H9 (cell line): Measurements from ENCODE around the gene MAP3K5. TPM values are rescaled to one million over a fixed set of nuclear protein-coding genes. Genes with fewer than 3 reads are reported as not detected.

Source experiments
- DNase-seq: peaks from one replicate; pipeline ENCODE4 v3.0.0-alpha.2; 2017
- H2AFZ ChIP-seq: one replicate; pipeline ENCODE4 v1.6.1; 2013; ENCODE audit warnings: mild to moderate bottlenecking, low read length, control low read depth, moderate library complexity
- H2AK5ac ChIP-seq: 2 replicates; pipeline ENCODE4 v1.6.1; 2013; ENCODE audit warnings: low read length, control low read depth, mixed read lengths; ENCODE audit not compliant: insufficient read length
- H2BK120ac ChIP-seq: one replicate; pipeline ENCODE4 v1.6.1; 2013; ENCODE audit warnings: low read depth, mild to moderate bottlenecking, low read length, control low read depth, inconsistent platforms; ENCODE audit not compliant: poor library complexity, severe bottlenecking
- H2BK12ac ChIP-seq: 2 replicates; pipeline ENCODE4 v1.6.1; 2013; ENCODE audit warnings: low read length, control low read depth, mixed read lengths, low read depth; ENCODE audit not compliant: insufficient read length
- H2BK15ac ChIP-seq: 2 replicates; pipeline ENCODE4 v1.6.1; 2013; ENCODE audit warnings: low read depth, low read length, control low read depth
- H2BK20ac ChIP-seq: one replicate; pipeline ENCODE4 v1.6.1; 2013; ENCODE audit warnings: low read depth, mild to moderate bottlenecking, low read length, control low read depth, inconsistent platforms; ENCODE audit not compliant: poor library complexity, severe bottlenecking
- H2BK5ac ChIP-seq: 2 replicates; pipeline ENCODE4 v1.6.1; 2013; ENCODE audit warnings: low read length, control low read depth, mixed read lengths; ENCODE audit not compliant: insufficient read length
- H3K14ac ChIP-seq: 2 replicates; pipeline ENCODE4 v1.6.1; 2013; ENCODE audit warnings: low read length, control low read depth; ENCODE audit not compliant: insufficient read depth
- H3K18ac ChIP-seq: 2 replicates; pipeline ENCODE4 v1.6.1; 2013; ENCODE audit warnings: low read depth, mild to moderate bottlenecking, mixed read lengths, low read length, control low read depth; ENCODE audit not compliant: insufficient read length
- H3K23ac ChIP-seq: 2 replicates; pipeline ENCODE4 v1.6.1; 2013; ENCODE audit warnings: low read length, control low read depth, mixed read lengths, low read depth; ENCODE audit not compliant: insufficient read length
- H3K23me2 ChIP-seq: 2 replicates; pipeline ENCODE4 v1.6.1; 2013; ENCODE audit warnings: low read depth, mild to moderate bottlenecking, mixed read lengths, low read length, control low read depth; ENCODE audit not compliant: insufficient read length, poor library complexity, severe bottlenecking
- H3K27ac ChIP-seq: 2 replicates; pipeline ENCODE4 v1.5.1; 2013; ENCODE audit warnings: low read length, control low read depth, mixed read lengths, low read depth; ENCODE audit not compliant: insufficient read length
- H3K27me3 ChIP-seq: 2 replicates; pipeline ENCODE4 v1.6.1; 2013; ENCODE audit warnings: low read length, control low read depth, inconsistent platforms; ENCODE audit not compliant: insufficient read depth
- H3K4ac ChIP-seq: 2 replicates; pipeline ENCODE4 v1.6.1; 2013; ENCODE audit warnings: low read depth, mild to moderate bottlenecking, control low read depth, inconsistent platforms, low read length, moderate library complexity
- H3K4me1 ChIP-seq: 2 replicates; pipeline ENCODE4 v1.6.1; 2013; ENCODE audit warnings: low read length, control low read depth, inconsistent platforms; ENCODE audit not compliant: insufficient read depth
- H3K4me2 ChIP-seq: 2 replicates; pipeline ENCODE4 v1.6.1; 2013; ENCODE audit warnings: low read length, control low read depth, mixed read lengths; ENCODE audit not compliant: insufficient read length, insufficient read depth
- H3K56ac ChIP-seq: 2 replicates; pipeline ENCODE4 v1.6.1; 2013; ENCODE audit warnings: low read depth, mild to moderate bottlenecking, mixed read lengths, low read length, control low read depth; ENCODE audit not compliant: insufficient read length
- H3K79me1 ChIP-seq: 2 replicates; pipeline ENCODE4 v1.6.1; 2013; ENCODE audit warnings: low read depth, mild to moderate bottlenecking, moderate library complexity, low read length, control low read depth, inconsistent platforms; ENCODE audit not compliant: insufficient read depth, poor library complexity, severe bottlenecking
- H3K79me2 ChIP-seq: 2 replicates; pipeline ENCODE4 v1.6.1; 2013; ENCODE audit warnings: low read length, control low read depth, inconsistent platforms; ENCODE audit not compliant: insufficient read depth
- H3K9ac ChIP-seq: 2 replicates; pipeline ENCODE4 v1.6.1; 2013; ENCODE audit warnings: low read length, control low read depth, mixed read lengths; ENCODE audit not compliant: insufficient read length; ENCODE audit errors: extremely low read depth
- H3K9me3 ChIP-seq: one replicate; pipeline ENCODE4 v1.6.1; 2013; ENCODE audit warnings: low read depth, low read length, inconsistent platforms; ENCODE audit not compliant: control insufficient read depth
- H3T11ph ChIP-seq: one replicate; pipeline ENCODE4 v1.6.1; 2013; ENCODE audit warnings: mild to moderate bottlenecking, low read length, control low read depth, inconsistent platforms
- H4K20me1 ChIP-seq: one replicate; pipeline ENCODE4 v1.6.1; 2013; ENCODE audit not compliant: control insufficient read depth, insufficient read length, insufficient read depth
- H4K5ac ChIP-seq: 2 replicates; pipeline ENCODE4 v1.6.1; 2013; ENCODE audit warnings: low read depth, mild to moderate bottlenecking, mixed read lengths, low read length, control low read depth; ENCODE audit not compliant: insufficient read length
- H4K8ac ChIP-seq: replicated peaks from 2 replicates; pipeline ENCODE4 v1.6.1; 2013; ENCODE audit warnings: low read length, control low read depth, mixed read lengths, low read depth; ENCODE audit not compliant: insufficient read length
- H4K91ac ChIP-seq: 2 replicates; pipeline ENCODE4 v1.6.1; 2013; ENCODE audit warnings: low read depth, mild to moderate bottlenecking, moderate library complexity, mixed read lengths, low read length, control low read depth; ENCODE audit not compliant: insufficient read length
- H3K27ac Mint-ChIP-seq, 3 experiments: 2 replicates in 2 of 3; 3 replicates in 1 of 3; pipeline ENCODE4 v1.8.0; 2020 to 2021; ENCODE audit warnings: mixed read lengths in 3 of 3, mild to moderate bottlenecking in 1 of 3, moderate library complexity in 1 of 3
- H3K27me3 Mint-ChIP-seq: 2 replicates; pipeline ENCODE4 v1.8.0; 2021; ENCODE audit warnings: low read depth, mild to moderate bottlenecking, moderate library complexity, mixed read lengths
- H3K36me3 Mint-ChIP-seq, 3 experiments: 2 replicates in 2 of 3; 3 replicates in 1 of 3; pipeline ENCODE4 v1.8.0; 2020 to 2021; ENCODE audit warnings: low read depth in 3 of 3, mixed read lengths in 3 of 3; ENCODE audit not compliant: insufficient read depth in 1 of 3
- H3K4me1 Mint-ChIP-seq, 2 experiments: 2 replicates each; pipeline ENCODE4 v1.8.0; 2020; ENCODE audit warnings: mixed read lengths in 2 of 2
- H3K4me3 Mint-ChIP-seq, 2 experiments: 2 replicates in 1 of 2; 3 replicates in 1 of 2; pipeline ENCODE4 v1.8.0; 2020 to 2021; ENCODE audit warnings: mild to moderate bottlenecking in 2 of 2, mixed read lengths in 2 of 2, moderate library complexity in 1 of 2
- H3K9me3 Mint-ChIP-seq, 2 experiments: 2 replicates in 1 of 2; 3 replicates in 1 of 2; pipeline ENCODE4 v1.8.0; 2020; ENCODE audit warnings: mild to moderate bottlenecking in 2 of 2, mixed read lengths in 2 of 2, moderate library complexity in 1 of 2
- CTCF ChIP-seq: fragments of 200-600 bp; sonication (generic); conservative IDR thresholded peaks from 3 replicates; pipeline ENCODE4 v1.8.0; 2021; ENCODE audit warnings: antibody characterized with exemption, mild to moderate bottlenecking
- WGBS: extraction: QIAGEN DNeasy Blood & Tissue Kit; methylation state at CpG from one replicate; pipeline ENCODE4 v1.1.7; 2013; ENCODE audit warnings: missing lambda C conversion rate, low lambda C conversion rate, mixed read lengths; ENCODE audit not compliant: insufficient read length; ENCODE audit errors: extremely low coverage; 5-methylcytosine and 5-hydroxymethylcytosine counted together
- total RNA-seq: library from RNA; stranded (reverse); gene quantifications from 2 replicates; pipeline ENCODE4 v1.2.1, GENCODE V29; 2021

Gene MAP3K5
- total RNA-seq, 1 experiment from 2014 or later, result 1.6 TPM

DNA sequence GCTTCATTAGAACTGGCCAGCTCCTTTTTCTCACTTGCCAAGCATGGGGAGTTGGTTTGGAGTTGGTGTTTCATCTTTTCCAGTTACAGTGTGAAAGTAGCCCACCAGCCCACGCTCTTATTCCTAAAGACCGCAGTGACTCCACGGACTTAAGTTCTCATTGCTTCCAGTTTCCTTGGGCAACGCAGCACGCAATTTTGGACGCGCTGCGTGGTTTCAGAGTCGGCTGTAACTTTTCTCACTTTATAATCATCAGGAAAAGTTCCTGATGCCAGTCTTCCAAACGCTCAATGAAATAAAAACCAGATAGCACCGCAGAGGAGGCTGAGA lies 29.7 kb upstream of the MAP3K5 start:
- Mint-ChIP-seq H3K9me3 (no peaks in the 10 kb centered on the region), H3K36me3 (peaks cover 18 to 34% (median 19%) of the 10 kb centered on the region in 3 experiments; a peak in 6 of 7 replicates), H3K4me3 (peak overlapping the region; percentile 81 to 83), H3K27me3 (peaks cover 10% of the 10 kb centered on the region), H3K4me1 (peaks cover 3 to 10% of the 10 kb centered on the region in 2 experiments; a peak in 3 of 4 replicates), H3K27ac (peak overlapping the region; percentile 67 to 93 (median 77); a peak in 5 of 7 replicates)
- H3K79me2 ChIP-seq, result no peaks in the 10 kb centered on the region
- no peak overlapping the region for H2BK20ac ChIP-seq
- H3K4me1 ChIP-seq, result no peaks in the 10 kb centered on the region; the same call in 1 of the 2 replicates
- no peak overlapping the region for H2BK120ac ChIP-seq
- peak overlapping the region; percentile 19 for H2BK12ac ChIP-seq
- no peak overlapping the region for H3K4ac ChIP-seq
- H2AFZ ChIP-seq, result peak overlapping the region; percentile 93
- no peaks in the 10 kb centered on the region for H3K27me3 ChIP-seq
- no peak overlapping the region for H4K8ac ChIP-seq
- no peak overlapping the region for H3K18ac ChIP-seq
- no peak overlapping the region for H3K23ac ChIP-seq
- H4K91ac ChIP-seq, result no peak overlapping the region
- no peaks in the 10 kb centered on the region for H3K9me3 ChIP-seq
- H3K14ac ChIP-seq, result 0 out of 2 replicates have a peak overlapping the region, but pooled peaks have one; percentile 45
- H2BK15ac ChIP-seq, result no peak overlapping the region
- H4K20me1 ChIP-seq, result no peaks in the 10 kb centered on the region
- no CpG with 5 or more reads among the region's 11 CpGs for whole genome bisulfite sequencing
- H3K9ac ChIP-seq, result peak overlapping the region; percentile 62
- peaks cover 5% of the 10 kb centered on the region for H3K23me2 ChIP-seq
- TF ChIP-seq CTCF, result no peak
- H3K27ac ChIP-seq, result no peak overlapping the region
- peak overlapping the region; percentile 93 for H4K5ac ChIP-seq
- peak overlapping the region; percentile 88 for H3K4me2 ChIP-seq
- no peak overlapping the region for H3T11ph ChIP-seq
- DNase-seq, result peak; percentile 30
- no peak overlapping the region for H3K56ac ChIP-seq
- H2BK5ac ChIP-seq, result no peak overlapping the region
- H2AK5ac ChIP-seq, result no peak overlapping the region
- H3K79me1 ChIP-seq, result no peaks in the 10 kb centered on the region
